DOHH2 (cell line): ENCODE results near the gene CRADD.

Experiments used
- H3F3A ChIP-seq: fragments of 200-600 bp; sonication (generic), shearing (Covaris generic); 2 replicates; pipeline ENCODE4 v1.6.0; 2016; ENCODE audit warnings: antibody characterized with exemption, mild to moderate bottlenecking; ENCODE audit not compliant: control insufficient read depth, insufficient read depth
- H3K27ac ChIP-seq: fragments of 200-600 bp; sonication (generic); 2 replicates; pipeline ENCODE4 v1.5.1; 2014; ENCODE audit warnings: low read depth, mild to moderate bottlenecking, low read length, moderate library complexity
- H3K27me3 ChIP-seq: fragments of 200-600 bp; sonication (generic); 2 replicates; pipeline ENCODE4 v1.6.1; 2014; ENCODE audit warnings: mild to moderate bottlenecking, low read length, mixed read lengths; ENCODE audit not compliant: control insufficient read depth
- H3K36me3 ChIP-seq: fragments of 200-600 bp; sonication (generic); 2 replicates; pipeline ENCODE4 v1.6.1; 2014; ENCODE audit warnings: mild to moderate bottlenecking, low read length, moderate library complexity, mixed read lengths; ENCODE audit not compliant: control insufficient read depth
- H3K4me1 ChIP-seq: fragments of 200-600 bp; sonication (generic); 2 replicates; pipeline ENCODE4 v1.6.1; 2014; ENCODE audit warnings: mild to moderate bottlenecking, low read length, mixed read lengths; ENCODE audit not compliant: control insufficient read depth
- H3K4me2 ChIP-seq: fragments of 200-600 bp; sonication (generic); 2 replicates; pipeline ENCODE4 v1.6.0; 2014; ENCODE audit warnings: mild to moderate bottlenecking, low read length, moderate library complexity
- H3K4me3 ChIP-seq: fragments of 200-600 bp; sonication (generic); 2 replicates; pipeline ENCODE4 v1.5.1; 2014; ENCODE audit warnings: mild to moderate bottlenecking, low read length, mixed read lengths
- H3K79me2 ChIP-seq: fragments of 200-600 bp; sonication (generic); 2 replicates; pipeline ENCODE4 v1.6.1; 2014; ENCODE audit warnings: mild to moderate bottlenecking, low read length, mixed read lengths; ENCODE audit not compliant: control insufficient read depth
- H3K9me2 ChIP-seq: fragments of 200-600 bp; sonication (generic); replicated peaks from 2 replicates; pipeline ENCODE4 v1.6.1; 2014; ENCODE audit warnings: mild to moderate bottlenecking, low read length, mixed read lengths; ENCODE audit not compliant: control insufficient read depth
- H3K9me3 ChIP-seq: fragments of 200-600 bp; sonication (generic); 2 replicates; pipeline ENCODE4 v1.6.1; 2014; ENCODE audit warnings: antibody characterized with exemption, low read length, mixed read lengths; ENCODE audit not compliant: control insufficient read depth, insufficient read depth
- H4K20me1 ChIP-seq: fragments of 200-600 bp; sonication (generic); 2 replicates; pipeline ENCODE4 v1.6.0; 2014; ENCODE audit warnings: low read depth, mild to moderate bottlenecking, antibody characterized with exemption, low read length, moderate library complexity; ENCODE audit not compliant: control insufficient read depth, insufficient read depth
- CTCF ChIP-seq: fragments of 200-600 bp; sonication (generic); IDR thresholded peaks from one replicate; pipeline ENCODE4 v1.5.1; 2014; ENCODE audit warnings: antibody characterized with exemption, mild to moderate bottlenecking, low read depth, low read length; ENCODE audit not compliant: poor library complexity, severe bottlenecking
- EZH2phosphoT487 ChIP-seq: fragments of 200-600 bp; sonication (generic); IDR thresholded peaks from 2 replicates; pipeline ENCODE4 v1.6.1; 2017; ENCODE audit warnings: borderline replicate concordance, mild to moderate bottlenecking, antibody characterized with exemption, low read length, moderate library complexity, mixed read lengths

The CRADD gene

GRCh38 chr12:93844164-93844784 is 167.1 kb downstream of the CRADD start:
- Histone ChIP-seq H3F3A (0 out of 2 replicates have a peak, but pooled peaks cover 6% of the 10 kb centered on the region), H3K4me3 (no peak overlapping the region), H3K27me3 (no peaks in the 10 kb centered on the region), H4K20me1 (no peaks in the 10 kb centered on the region), H3K4me2 (no peak overlapping the region), H3K79me2 (no peaks in the 10 kb centered on the region), H3K9me2 (no peaks in the 10 kb centered on the region), H3K27ac (no peak overlapping the region), H3K36me3 (no peaks in the 10 kb centered on the region), H3K4me1 (peaks cover 24% of the 10 kb centered on the region), H3K9me3 (no peaks in the 10 kb centered on the region)
- no peak for TF ChIP-seq EZH2phosphoT487

GRCh38 chr12:93846936-93847516 is 169.9 kb downstream of the CRADD start:
- Histone ChIP-seq H3K9me3 (no peaks in the 10 kb centered on the region), H3K4me3 (peak overlapping the region; percentile 9; the same call in 1 of the 2 replicates), H3F3A (0 out of 2 replicates have a peak, but pooled peaks cover 6% of the 10 kb centered on the region), H3K4me1 (peaks cover 24% of the 10 kb centered on the region), H3K36me3 (no peaks in the 10 kb centered on the region), H3K27me3 (no peaks in the 10 kb centered on the region), H3K4me2 (peak overlapping the region; percentile 53), H4K20me1 (no peaks in the 10 kb centered on the region), H3K9me2 (no peaks in the 10 kb centered on the region), H3K27ac (peak overlapping the region; percentile 44), H3K79me2 (no peaks in the 10 kb centered on the region)
- TF ChIP-seq EZH2phosphoT487 = no peak

- peaks cover 24% of the 10 kb centered on the region for H3K4me1 ChIP-seq
- TF ChIP-seq CTCF (no peak), EZH2phosphoT487 (no peak)
- no peaks in the 10 kb centered on the region for H3K9me2 ChIP-seq
- no peaks in the 10 kb centered on the region for H3K79me2 ChIP-seq
- H3K4me2 ChIP-seq = peak overlapping the region; percentile 53
- H3K27ac ChIP-seq = peak overlapping the region; percentile 44
- H4K20me1 ChIP-seq = no peaks in the 10 kb centered on the region
- 0 out of 2 replicates have a peak, but pooled peaks cover 6% of the 10 kb centered on the region for H3F3A ChIP-seq
- H3K9me3 ChIP-seq = no peaks in the 10 kb centered on the region
- H3K36me3 ChIP-seq = no peaks in the 10 kb centered on the region
- H3K4me3 ChIP-seq = peak overlapping the region; percentile 46
- no peaks in the 10 kb centered on the region for H3K27me3 ChIP-seq
Measured at GRCh38 chr12:93847517-93848474, 170.6 kb downstream of the CRADD start.

- no peak for TF ChIP-seq CTCF
- TF ChIP-seq EZH2phosphoT487 = no peak
- H3F3A ChIP-seq = 0 out of 2 replicates have a peak, but pooled peaks cover 6% of the 10 kb centered on the region
- peaks cover 24% of the 10 kb centered on the region for H3K4me1 ChIP-seq
- H3K27me3 ChIP-seq = no peaks in the 10 kb centered on the region
- H3K9me3 ChIP-seq = no peaks in the 10 kb centered on the region
- H3K79me2 ChIP-seq = no peaks in the 10 kb centered on the region
- peak overlapping the region; percentile 46 for H3K4me3 ChIP-seq
- no peaks in the 10 kb centered on the region for H3K9me2 ChIP-seq
- H3K27ac ChIP-seq = 0 out of 2 replicates have a peak overlapping the region, but pooled peaks have one; percentile 15
- no peaks in the 10 kb centered on the region for H4K20me1 ChIP-seq
- H3K36me3 ChIP-seq = no peaks in the 10 kb centered on the region
- peak overlapping the region; percentile 53 for H3K4me2 ChIP-seq
Measured at GRCh38 chr12:93848523-93849101, 171.4 kb downstream of the CRADD start.
